Tibial nerve (tissue), 4 donors: Measurements from ENCODE around the gene ARHGAP44.

Experiments used
- CTCF ChIP-seq, 5 experiments: fragments of 200-600 bp in 3 of 5; fragments of 450-650 bp in 2 of 5; sonication (generic) in 3 of 5; IDR thresholded peaks; one replicate each; pipeline ENCODE4 v1.5.1; 2016 to 2019; ENCODE audit warnings: antibody characterized with exemption in 5 of 5, mild to moderate bottlenecking in 3 of 5, moderate library complexity in 2 of 5
- EP300 ChIP-seq, 2 donors: sonication (generic); formaldehyde crosslinking; IDR thresholded peaks; one replicate each; pipeline ENCODE4 v1.6.1; 2017; ENCODE audit warnings: antibody characterized with exemption in 2 of 2, mild to moderate bottlenecking in 1 of 2

DNA sequence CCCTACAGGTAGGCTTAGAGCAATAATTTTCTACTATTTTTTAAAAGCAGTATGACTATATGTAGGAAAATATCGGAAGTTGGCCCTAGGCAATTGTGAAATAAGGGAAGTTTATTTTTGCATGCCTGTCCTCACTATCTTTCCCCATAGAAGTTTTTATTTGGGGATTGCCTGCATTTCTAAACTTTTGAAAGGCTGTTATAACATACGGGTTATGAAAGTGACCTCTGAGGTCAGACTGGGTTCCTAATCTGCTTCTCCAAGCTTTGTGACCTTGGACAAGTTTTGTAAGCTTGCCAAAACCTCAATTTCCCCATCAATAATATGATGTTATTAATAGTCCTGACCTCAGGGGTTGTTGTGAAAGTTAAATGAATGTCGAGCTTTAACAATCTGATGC, 67.1 kb downstream of the ARHGAP44 start:
- TF ChIP-seq EP300 (IDR thresholded peaks at IDR 0.05) (no peak), CTCF (IDR thresholded peaks at IDR 0.05) (no peak)
